HCT116 (cell line): Measurements from ENCODE around the gene EFCAB10. TPM values are rescaled to one million over a fixed set of nuclear protein-coding genes. Genes with fewer than 3 reads are reported as not detected.

Experiments used
- ATAC-seq: fragments of 200-7000 bp; cut with Tn5 transposase; 2 replicates; pipeline ENCODE4 v1.9.1; 2020; ENCODE audit warnings: mild to moderate bottlenecking, moderate library complexity
- BruUV-seq: library from RNA; stranded (reverse); fragments of 400-500 nt; replicated peaks from 2 replicates; lab custom pipeline; 2021; lab: Mats Ljungman, UMichigan
- CTCF ChIA-PET: fragments of 300-600 bp; sonication (Branson Sonifier 250); formaldehyde crosslinking; loops from one replicate; lab custom pipeline; 2021; ENCODE audit warnings: antibody characterized with exemption; lab: Charles Lee
- POLR2A ChIA-PET: fragments of 300-600, 350-600 bp; sonication (Branson Sonifier 250); formaldehyde crosslinking; loops from one replicate; lab custom pipeline; 2021; ENCODE audit warnings: antibody characterized with exemption; lab: Charles Lee
- RAD21 ChIA-PET, 2 experiments: fragments of 300-600 bp; sonication (Branson Sonifier 250); formaldehyde crosslinking; loops; one replicate each; lab custom pipeline; 2023; ENCODE audit warnings: low total read pairs in 2 of 2; ENCODE audit not compliant: uncharacterized antibody in 2 of 2, unreplicated experiment in 2 of 2, low non-redundant PET in 1 of 2; lab: Charles Lee
- DNase-seq: peaks from one replicate; pipeline ENCODE4 v3.0.0-alpha.2; 2010; ENCODE audit warnings: low read depth, low spot score
- H2AFZ ChIP-seq: fragments of 200-600 bp; shearing (Covaris generic), sonication (generic); 2 replicates; pipeline ENCODE4 v1.6.1; 2017; ENCODE audit warnings: low read depth, mixed run types, mixed read lengths, antibody characterized with exemption, low read length; ENCODE audit not compliant: poor library complexity, severe bottlenecking
- H3K27ac ChIP-seq: 2 replicates; pipeline ENCODE4 v1.5.1; 2012; ENCODE audit warnings: low read depth, low read length
- H3K27me3 ChIP-seq: fragments of 200-600 bp; sonication (generic); 2 replicates; pipeline ENCODE4 v1.6.1; 2016; ENCODE audit warnings: mixed run types, low read length, mixed read lengths; ENCODE audit not compliant: insufficient read depth
- H3K36me3 ChIP-seq, 2 experiments: fragments of 200-500 bp in 1 of 2; fragments of 200-600 bp in 1 of 2; sonication (Bioruptor generic) in 1 of 2; sonication (generic) in 1 of 2; 2 replicates each; pipeline versions ENCODE4 v1.5.1 to v1.6.1; 2014 to 2016; ENCODE audit warnings: low read length in 2 of 2, inconsistent platforms in 1 of 2, mixed read lengths in 1 of 2, mixed run types in 1 of 2; ENCODE audit not compliant: insufficient read depth in 2 of 2, control insufficient read depth in 1 of 2
- H3K4me1 ChIP-seq, 2 experiments: fragments of 200-600 bp in 1 of 2; sonication (generic) in 1 of 2; 2 replicates each; pipeline versions ENCODE4 v1.5.1 to v1.6.1; 2012 to 2017; ENCODE audit warnings: low read length in 2 of 2, inconsistent platforms in 1 of 2, mild to moderate bottlenecking in 1 of 2, mixed read lengths in 1 of 2, mixed run types in 1 of 2, moderate library complexity in 1 of 2; ENCODE audit not compliant: insufficient read depth in 2 of 2, control insufficient read depth in 1 of 2
- H3K4me2 ChIP-seq: fragments of 200-600 bp; sonication (generic); 2 replicates; pipeline ENCODE4 v1.6.1; 2017; ENCODE audit warnings: mixed run types, low read length, mixed read lengths
- H3K4me3 ChIP-seq, 2 experiments: fragments of 200-600 bp in 1 of 2; sonication (generic) in 1 of 2; replicated peaks in 1 of 2; 2 replicates each; pipeline ENCODE4 v1.5.1; 2011 to 2016; ENCODE audit warnings: low read length in 2 of 2, control low read depth in 1 of 2, low read depth in 1 of 2, mild to moderate bottlenecking in 1 of 2, mixed read lengths in 1 of 2, mixed run types in 1 of 2
- H3K79me2 ChIP-seq: fragments of 200-600 bp; sonication (generic); 2 replicates; pipeline ENCODE4 v1.6.1; 2017; ENCODE audit warnings: mild to moderate bottlenecking, mixed run types, low read length, moderate library complexity, mixed read lengths; ENCODE audit not compliant: insufficient read depth
- H3K9ac ChIP-seq: fragments of 200-600 bp; sonication (generic); 2 replicates; pipeline ENCODE4 v1.6.1; 2016; ENCODE audit warnings: low read length, mixed read lengths
- H3K9me2 ChIP-seq: fragments of 200-600 bp; sonication (generic), shearing (Covaris generic); 2 replicates; pipeline ENCODE4 v1.6.1; 2017; ENCODE audit warnings: mixed run types, mild to moderate bottlenecking, moderate library complexity; ENCODE audit not compliant: insufficient read depth
- H3K9me3 ChIP-seq, 2 experiments: fragments of 200-500 bp in 1 of 2; fragments of 200-600 bp in 1 of 2; sonication (Bioruptor generic) in 1 of 2; sonication (generic) in 1 of 2; 2 replicates each; pipeline ENCODE4 v1.6.1; 2014 to 2017; ENCODE audit warnings: low read length in 2 of 2, mixed read lengths in 2 of 2, inconsistent platforms in 1 of 2, low read depth in 1 of 2, mild to moderate bottlenecking in 1 of 2, mixed run types in 1 of 2, moderate library complexity in 1 of 2; ENCODE audit not compliant: control insufficient read depth in 1 of 2, insufficient read depth in 1 of 2
- H4K20me1 ChIP-seq: fragments of 200-600 bp; sonication (generic), shearing (Covaris generic); 2 replicates; pipeline ENCODE4 v1.6.1; 2017; ENCODE audit warnings: mixed run types, mild to moderate bottlenecking, moderate library complexity; ENCODE audit not compliant: insufficient read depth
- ELF1 ChIP-seq: IDR thresholded peaks from 2 replicates; pipeline ENCODE4 v1.6.1; 2012; ENCODE audit warnings: low read depth, borderline replicate concordance
- EZH2 ChIP-seq: fragments of 200-600 bp; sonication (generic); IDR thresholded peaks from 2 replicates; pipeline ENCODE4 v1.6.1; 2017; ENCODE audit warnings: antibody characterized with exemption, mixed run types
- REST ChIP-seq: IDR thresholded peaks from 2 replicates; pipeline ENCODE4 v1.6.1; 2012; ENCODE audit warnings: low read depth
- intact Hi-C: fragments of 100-400 bp; cut with micrococcal nuclease; formaldehyde crosslinking; loops from 2 replicates; pipeline ENCODE4 v1.10.0; 2022
- total RNA-seq: library from RNA; stranded (reverse); gene quantifications from one replicate; pipeline ENCODE4 v1.2.1, GENCODE V29; 2021; ENCODE audit not compliant: unreplicated experiment

Gene EFCAB10
- total RNA-seq, 1 experiment from 2014 or later, result 1.7 TPM

- TF ChIP-seq ELF1, result no peak
These were observed 21.3 kb upstream of the EFCAB10 start (continued) for GRCh38 chr7:105602325-105603305.

- ATAC-seq, result peak; percentile 55; the same call in 1 of the 2 replicates
- Histone ChIP-seq H3K36me3 (no peaks in the 10 kb centered on the region), H3K9ac (no peak overlapping the region), H3K27me3 (no peaks in the 10 kb centered on the region), H3K79me2 (no peaks in the 10 kb centered on the region), H2AFZ (no peak overlapping the region), H3K4me3 (no peak overlapping the region), H3K4me2 (no peak overlapping the region), H3K4me1 (peaks cover 0 to 5% of the 10 kb centered on the region in 2 experiments; a peak in 1 of 4 replicates), H3K27ac (no peak overlapping the region), H3K9me3 (no peaks in the 10 kb centered on the region), H4K20me1 (no peaks in the 10 kb centered on the region), H3K9me2 (no peaks in the 10 kb centered on the region)
- RAD21 ChIA-PET, result no interaction called here
- CTCF ChIA-PET, result no interaction called here
- POLR2A ChIA-PET, result no interaction called here
- intact Hi-C loops, result no loop called here
- BruUV-seq, result no TSS peak
- DNase-seq, result no peak
- TF ChIP-seq REST (no peak), EZH2 (no peak)
These were observed 19.6 kb upstream of the EFCAB10 start for GRCh38 chr7:105600720-105601550.
